GM18498 (cell line): ENCODE results near the gene SMTN.

Experiments
- ATAC-seq: cut with Tn5 transposase; IDR thresholded peaks from one replicate; pipeline ENCODE4 v1.9.1; 2021; ENCODE audit warnings: mild to moderate bottlenecking, moderate library complexity; ENCODE audit not compliant: unreplicated experiment

SMTN gene

DNA sequence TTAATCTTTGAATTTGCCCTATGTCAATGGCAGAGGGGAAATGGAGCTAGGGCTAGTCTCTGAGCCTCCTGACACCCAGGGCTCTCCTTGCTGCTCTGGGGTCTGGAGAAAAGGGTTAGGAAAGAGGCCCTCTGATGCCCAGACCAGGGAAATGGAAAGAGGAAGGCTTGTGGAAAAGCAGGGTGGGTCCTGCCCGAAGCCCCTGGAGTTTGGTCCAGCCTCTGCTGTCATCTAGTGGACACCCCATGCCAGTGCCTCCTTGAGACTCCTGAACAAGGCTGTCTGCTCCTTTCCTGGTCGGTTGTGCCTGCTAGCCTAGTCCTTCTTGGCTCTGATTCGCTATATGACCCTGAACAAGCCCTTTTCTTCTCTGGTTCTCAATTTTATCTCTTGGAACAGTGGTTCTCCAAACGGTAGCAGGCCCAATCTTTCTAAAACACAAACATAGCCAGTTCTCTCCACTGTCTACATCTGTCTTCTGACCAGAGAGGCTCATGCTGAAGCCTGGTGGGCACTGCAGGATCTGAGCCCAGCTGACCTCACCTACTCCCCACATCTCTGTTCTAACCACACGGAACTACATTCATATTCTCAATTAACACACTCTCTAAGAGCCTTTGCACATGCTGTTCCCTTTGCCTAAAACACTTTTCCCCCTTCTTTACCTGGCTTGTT is 68.0 kb downstream of the SMTN start:
- ATAC-seq, result no peak

DNA sequence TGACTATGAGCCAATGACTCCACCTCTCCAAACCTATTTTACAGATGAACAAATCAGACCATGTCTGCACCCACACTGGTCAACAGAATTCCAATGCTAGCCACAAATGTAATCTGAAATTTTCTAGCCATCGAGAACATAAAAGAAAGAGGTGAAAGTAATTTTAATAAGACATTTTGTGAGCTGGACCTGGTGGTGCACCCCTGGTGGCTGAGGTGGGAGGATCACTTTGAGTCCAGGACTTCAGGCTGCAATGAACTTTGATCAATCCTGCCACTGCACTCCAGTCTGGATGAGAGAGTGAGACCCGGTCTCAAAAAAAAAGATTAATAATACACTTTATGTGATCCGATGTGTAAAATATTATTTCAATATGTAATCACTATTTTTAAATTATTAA is 69.5 kb downstream of the SMTN start:
- ATAC-seq, result no peak

- ATAC-seq, result no peak
These were observed 70.8 kb downstream of the SMTN start for GRCh38 chr22:31151872-31152271.

DNA sequence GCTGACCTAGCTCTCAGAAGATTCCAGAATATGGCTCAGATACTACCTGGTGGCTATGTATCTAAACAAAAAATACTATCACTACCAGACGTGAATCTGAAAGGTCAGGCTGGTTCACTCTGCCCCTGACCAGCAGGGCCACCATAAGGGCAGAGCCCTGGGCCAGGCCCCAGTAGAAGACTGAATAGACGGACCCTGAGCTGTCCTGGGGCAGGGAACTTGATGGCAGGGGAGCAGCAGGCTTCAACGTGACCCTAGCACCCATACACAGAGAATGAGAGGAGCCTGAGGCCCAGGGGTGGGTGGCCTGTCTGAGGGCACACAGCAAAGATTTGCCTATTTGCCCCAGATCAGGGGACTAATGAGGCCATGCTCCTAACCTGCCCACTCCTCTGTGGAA is 72.2 kb downstream of the SMTN start:
- ATAC-seq, result no peak
